HepG2 (cell line): Measurements from ENCODE around the gene IGHMBP2.

Source experiments
- ATF7 ChIP-seq, 2 experiments: fragments of 450-650 bp in 1 of 2; sonication (generic) in 1 of 2; formaldehyde crosslinking in 1 of 2; IDR thresholded peaks; 2 replicates each; pipeline versions ENCODE4 v1.4.0 to v1.6.1; 2016 to 2020; ENCODE audit warnings: antibody characterized with exemption in 1 of 2, mild to moderate bottlenecking in 1 of 2, missing genetic modification reagents in 1 of 2
- CTCF ChIP-seq: sonication (generic); formaldehyde crosslinking; IDR thresholded peaks from 2 replicates; pipeline ENCODE4 v1.5.0; 2020; ENCODE audit warnings: mild to moderate bottlenecking, missing genetic modification reagents, moderate library complexity
- EP300 ChIP-seq, 3 experiments: sonication (generic) in 1 of 3; formaldehyde crosslinking in 1 of 3; IDR thresholded peaks; 2 replicates each; pipeline versions ENCODE4 v1.5.1 to v1.6.1; 2011 to 2020; ENCODE audit warnings: low read depth in 2 of 3, low read length in 2 of 3, borderline replicate concordance in 1 of 3, improper control_type of control experiment in 1 of 3, mild to moderate bottlenecking in 1 of 3, missing genetic modification reagents in 1 of 3, moderate library complexity in 1 of 3
- ETS1 ChIP-seq: sonication (generic); formaldehyde crosslinking; IDR thresholded peaks from 2 replicates; pipeline ENCODE4 v1.4.0; 2020; ENCODE audit warnings: missing genetic modification reagents
- IRF1 ChIP-seq: sonication (generic); formaldehyde crosslinking; IDR thresholded peaks from 2 replicates; pipeline ENCODE4 v1.4.0; 2020; ENCODE audit warnings: low read depth, mild to moderate bottlenecking, missing genetic modification reagents
- JUND ChIP-seq: sonication (generic); formaldehyde crosslinking; IDR thresholded peaks from 2 replicates; pipeline ENCODE4 v1.8.0; 2022; ENCODE audit warnings: mild to moderate bottlenecking, missing genetic modification reagents
- KDM5A ChIP-seq: fragments of 200-600 bp; sonication (generic); IDR thresholded peaks from 2 replicates; pipeline ENCODE4 v1.7.0; 2018; ENCODE audit warnings: antibody characterized with exemption, mild to moderate bottlenecking, low read length, borderline replicate concordance
- YY1 ChIP-seq: IDR thresholded peaks from 2 replicates; pipeline ENCODE4 v1.6.1; 2011; ENCODE audit warnings: low read length, low read depth, moderate library complexity, mild to moderate bottlenecking; ENCODE audit not compliant: insufficient read depth, insufficient replicate concordance
- ZBTB26 ChIP-seq: IDR thresholded peaks from 2 replicates; pipeline ENCODE4 v1.6.1; 2016; ENCODE audit warnings: missing compliant biosample characterization, missing genetic modification reagents, borderline replicate concordance
- ZNF335 ChIP-seq: sonication (generic); formaldehyde crosslinking; IDR thresholded peaks from 2 replicates; pipeline ENCODE4 v1.4.0; 2020; ENCODE audit warnings: missing genetic modification reagents
- ZNF598 ChIP-seq: sonication (generic); formaldehyde crosslinking; IDR thresholded peaks from 2 replicates; pipeline ENCODE4 v1.5.1; 2020; ENCODE audit warnings: mild to moderate bottlenecking, missing genetic modification reagents, borderline replicate concordance
- ZNF83 ChIP-seq: sonication (generic); formaldehyde crosslinking; IDR thresholded peaks from 2 replicates; pipeline ENCODE4 v1.4.0; 2020; ENCODE audit warnings: missing genetic modification reagents, mild to moderate bottlenecking, borderline replicate concordance

GRCh38 chr11:68958211-68958610 is 54.5 kb downstream of the IGHMBP2 start:
- no peak for TF ChIP-seq IRF1 (CRISPR knock-in tag)
- no peak for TF ChIP-seq ZNF335 (CRISPR knock-in tag)
- TF ChIP-seq EP300 (IDR thresholded peaks at IDR 0.05; ENCODE audit: low read depth in 2 of 2, low read length in 2 of 2) = no peak
- no peak for TF ChIP-seq EP300 (CRISPR knock-in tag; IDR thresholded peaks at IDR 0.05; ENCODE audit: borderline replicate concordance)
- no peak for TF ChIP-seq JUND
- no peak for TF ChIP-seq CTCF (CRISPR knock-in tag)
- no peak for TF ChIP-seq KDM5A
- TF ChIP-seq ETS1 (CRISPR knock-in tag) = no peak
- no peak for TF ChIP-seq ZNF83 (CRISPR knock-in tag)
- TF ChIP-seq ZNF598 = no peak
- no peak for TF ChIP-seq YY1
- no peak for TF ChIP-seq ATF7 (IDR thresholded peaks at IDR 0.05)
- no peak for TF ChIP-seq ATF7 (CRISPR knock-in tag; IDR thresholded peaks at IDR 0.05)
- no peak for TF ChIP-seq ZBTB26 (CRISPR knock-in tag)
